Activated CD8-positive, alpha-beta memory T cell treated with anti-CD3 and anti-CD28 coated beads, Interleukin-2, amount 50 U/mL, for 48 hours (primary cell): ENCODE measurements around the gene OR10A7.
"Not testable (repeated sequence)": the region's sequence is repeated elsewhere in the genome, so short reads cannot be mapped to it uniquely, and the experiment has no call there.

ENCODE experiments used
- DNase-seq: peaks from one replicate; pipeline ENCODE4 v3.0.0-alpha.2; 2020

The OR10A7 gene, protein sequence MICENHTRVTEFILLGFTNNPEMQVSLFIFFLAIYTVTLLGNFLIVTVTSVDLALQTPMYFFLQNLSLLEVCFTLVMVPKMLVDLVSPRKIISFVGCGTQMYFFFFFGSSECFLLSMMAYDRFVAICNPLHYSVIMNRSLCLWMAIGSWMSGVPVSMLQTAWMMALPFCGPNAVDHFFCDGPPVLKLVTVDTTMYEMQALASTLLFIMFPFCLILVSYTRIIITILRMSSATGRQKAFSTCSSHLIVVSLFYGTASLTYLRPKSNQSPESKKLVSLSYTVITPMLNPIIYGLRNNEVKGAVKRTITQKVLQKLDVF

GRCh38 chr12:55220725-55221124 lies at the start of gene OR10A7:
Gene OR10A7 (plus strand): TSS chr12:55221025. CDS start chr12:55221025, 0 bp downstream.
- no peak for DNase-seq

GRCh38 chr12:55171445-55171844 lies 49.4 kb upstream of the OR10A7 start:
- no peak for DNase-seq

DNA sequence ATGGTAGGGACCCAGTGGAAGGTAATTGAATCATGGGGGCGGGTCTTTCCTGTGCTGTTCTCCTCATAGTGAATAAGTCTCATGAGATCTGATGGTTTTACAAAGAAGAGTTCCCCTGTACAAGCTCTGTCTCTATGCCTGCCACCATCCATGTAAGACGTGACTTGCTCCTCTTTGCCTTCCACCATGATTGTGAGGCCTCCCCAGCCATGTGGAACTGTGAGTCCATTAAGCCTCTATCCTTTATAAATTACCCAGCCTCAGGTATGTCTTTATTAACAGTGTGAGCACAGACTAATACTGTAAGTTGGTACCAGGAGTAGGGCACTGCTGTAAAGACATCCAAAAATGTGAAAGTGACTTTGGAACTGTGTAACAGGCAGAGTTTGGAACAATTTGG lies 49.0 kb upstream of the OR10A7 start:
- not testable (repeated sequence) for DNase-seq

GRCh38 chr12:55172686-55173085 lies 48.1 kb upstream of the OR10A7 start:
- DNase-seq, result no peak

GRCh38 chr12:55173456-55173855 lies 47.4 kb upstream of the OR10A7 start:
- DNase-seq, result no peak

GRCh38 chr12:55188573-55188972 lies 32.3 kb upstream of the OR10A7 start:
- DNase-seq, result no peak

DNA sequence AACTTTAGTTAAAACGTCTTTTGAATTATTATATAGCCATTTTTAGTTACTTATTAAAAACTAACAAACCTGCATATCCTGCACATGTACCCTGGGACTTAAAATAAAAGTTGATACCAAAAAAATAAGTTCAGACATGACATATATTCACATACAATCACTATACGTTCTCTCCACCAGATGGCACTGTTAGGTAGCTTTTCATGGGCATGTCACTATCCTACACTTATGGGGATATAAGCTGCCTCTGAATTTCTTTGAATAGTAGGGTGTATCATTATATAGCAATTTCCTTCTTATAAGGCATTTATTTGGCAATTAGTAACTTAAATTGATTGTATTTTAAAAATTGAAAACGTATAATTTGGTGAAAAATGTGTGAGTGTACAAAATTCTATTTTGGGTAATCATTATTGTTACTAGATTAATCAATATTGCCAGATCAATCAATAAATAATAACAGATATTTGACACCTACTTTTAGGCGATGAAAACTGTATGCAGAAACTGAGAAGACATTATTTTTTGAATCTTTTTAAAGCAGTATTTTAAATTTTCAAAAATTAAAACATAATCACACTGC lies 31.8 kb upstream of the OR10A7 start:
- no peak for DNase-seq

DNA sequence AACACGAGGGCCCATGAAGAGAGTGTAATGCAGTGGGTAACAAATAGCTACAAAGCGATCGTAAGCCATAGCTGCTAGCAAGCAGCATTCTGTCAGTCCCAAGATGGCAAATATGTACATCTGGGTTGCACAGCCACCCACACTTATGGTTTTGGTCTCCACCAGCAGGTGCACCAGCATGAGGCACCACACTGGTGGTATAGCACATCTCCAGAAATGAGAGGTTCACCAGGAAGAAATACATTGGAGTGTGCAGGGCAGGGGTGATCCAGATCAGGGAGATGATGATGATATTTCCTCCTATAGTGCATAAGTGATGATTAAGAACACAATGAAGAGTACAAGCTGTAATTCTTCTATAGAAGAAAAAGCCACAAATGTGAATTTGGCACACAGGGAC lies 26.4 kb upstream of the OR10A7 start:
- DNase-seq, result no peak

DNA sequence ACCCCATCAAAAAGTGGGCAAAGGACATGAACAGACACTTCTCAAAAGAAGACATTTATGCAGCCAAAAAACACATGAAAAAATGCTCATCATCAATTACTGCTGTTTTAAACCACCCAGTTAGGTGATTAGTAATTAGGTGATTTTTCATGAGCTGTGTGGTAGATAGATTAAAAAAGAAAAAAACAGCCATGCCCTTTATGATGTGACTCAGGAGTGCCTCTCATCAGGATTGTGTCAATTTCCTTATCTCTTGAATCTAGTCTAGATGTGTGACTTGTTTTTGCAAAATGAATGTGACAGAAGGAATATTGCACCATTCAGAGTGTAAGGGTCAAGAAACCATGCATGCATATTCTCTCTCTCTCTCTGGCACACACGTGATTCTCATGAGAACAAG lies 5.7 kb downstream of the OR10A7 start:
- no peak for DNase-seq

- no peak for DNase-seq
Measured at GRCh38 chr12:55227643-55228042, 6.8 kb downstream of the OR10A7 start.

DNA sequence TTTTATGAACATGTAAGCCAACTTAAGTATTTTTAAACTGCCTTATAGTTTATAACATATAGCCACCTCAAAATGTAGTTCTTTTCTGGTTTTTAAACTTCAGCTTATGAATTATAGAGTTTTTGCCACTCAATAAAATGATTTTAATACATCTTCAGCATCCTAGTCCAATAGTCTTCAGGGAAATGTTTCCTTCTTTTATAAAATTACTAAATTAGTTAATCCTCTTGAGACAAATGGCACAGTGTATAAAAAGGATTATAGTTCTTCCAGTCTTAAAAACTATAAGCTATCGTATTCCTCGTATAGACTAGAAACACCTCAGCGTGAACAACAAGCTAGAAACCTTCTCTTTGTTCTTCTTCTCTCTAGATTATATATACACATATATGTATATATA lies 23.5 kb downstream of the OR10A7 start, which contains the start of gene OR6C74:
OR6C74 (plus strand) TSS at position 301 of the 400 bp plus-strand sequence. CDS start 2,679 bp downstream, outside the sequence.
- DNase-seq, result no peak

- no peak for DNase-seq
Measured at GRCh38 chr12:55246159-55246558, 25.3 kb downstream of the OR10A7 start.

- DNase-seq, result no peak
Measured at GRCh38 chr12:55250944-55251343, 30.1 kb downstream of the OR10A7 start.

DNA sequence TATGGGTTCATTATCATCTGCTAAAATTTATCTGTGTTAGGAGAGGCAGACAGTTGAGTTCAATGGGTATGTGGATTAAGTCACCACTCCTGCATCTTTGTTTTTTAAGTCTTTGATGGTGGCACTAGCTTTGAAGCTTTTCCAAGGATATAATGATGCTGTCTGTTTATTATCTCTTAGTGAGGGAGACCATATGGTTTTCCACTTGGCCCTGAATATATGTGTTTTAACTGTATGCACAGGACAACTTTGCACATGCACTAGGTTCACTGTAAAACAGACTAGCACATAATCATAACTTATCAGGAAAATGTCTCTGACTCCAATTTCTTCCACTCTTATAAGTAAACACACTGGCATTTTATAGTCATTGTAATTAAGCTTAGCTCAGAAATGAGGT lies 32.5 kb downstream of the OR10A7 start:
- DNase-seq, result no peak

DNA sequence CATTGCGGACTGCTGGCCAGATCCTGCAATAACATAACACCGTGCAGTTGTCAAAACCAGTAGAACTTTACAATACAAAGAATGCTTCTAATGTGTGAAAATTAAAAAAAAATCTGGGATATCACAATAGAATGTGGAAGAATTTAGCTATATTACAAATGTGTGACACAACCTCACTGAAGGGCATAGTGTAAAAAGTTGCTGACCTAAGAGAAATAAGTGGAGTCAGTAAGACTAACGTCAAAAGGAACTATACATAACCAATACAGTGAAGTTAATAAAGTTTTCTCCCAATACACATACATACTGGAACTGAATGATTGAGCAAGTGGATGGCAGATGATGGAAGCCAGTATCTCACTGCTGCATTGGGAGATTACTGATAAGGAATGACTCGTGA lies 36.0 kb downstream of the OR10A7 start:
- no peak for DNase-seq

GRCh38 chr12:55258303-55258702 lies 37.5 kb downstream of the OR10A7 start:
- no peak for DNase-seq
